ENCODE data around the gene UFL1. TPM values are rescaled to one million over a fixed set of nuclear protein-coding genes. Genes with fewer than 3 reads are reported as not detected.

The UFL1 gene
- total RNA-seq, 8 experiments from 2014 or later, result 17.0 to 35.6 (median 26.4) TPM

- H3K27ac ChIP-seq, result no peak overlapping the region
- ATAC-seq (replicated peaks in 6 of 8), result no peak
- H3K4me3 ChIP-seq, result no peak overlapping the region
- 0 to 100% (median 67%) methylated on average over 1 of the region's 1 CpG; no CpG with 5 or more reads in 2 of the 10 experiments for WGBS, 10 experiments
- in situ Hi-C loops (cut with MboI; ENCODE audit: low pct_unique_long_range_greater_than_20kb in 2 of 9, low sequenced_read_pairs in 9 of 9, unreplicated experiment in 9 of 9), result no loop called here
- H3K4me1 ChIP-seq (replicated peaks in 1 of 2), result peaks cover 0 to 6% of the 10 kb centered on the region in 2 donors
Observed at GRCh38 chr6:96582436-96582835, 60.8 kb downstream of the UFL1 start.

- Histone ChIP-seq H3K27ac (no peak overlapping the region), H3K4me3 (no peak overlapping the region), H3K4me1 (replicated peaks in 1 of 2) (no peaks in the 10 kb centered on the region)
- 15 to 100% (median 77%) methylated on average over 1 to 2 of the region's 2 CpGs; no CpG with 5 or more reads in 3 of the 10 experiments for WGBS, 10 experiments
- ATAC-seq (replicated peaks in 6 of 8), result no peak
- in situ Hi-C loops (cut with MboI; ENCODE audit: low pct_unique_long_range_greater_than_20kb in 2 of 9, low sequenced_read_pairs in 9 of 9, unreplicated experiment in 9 of 9), result loop anchor here in 1 of 9 experiments (25.0 kb wide), 1 partner anchor 458 kb away; no protein-coding TSS in a partner anchor
Observed at GRCh38 chr6:96604420-96604819, 82.8 kb downstream of the UFL1 start.

Other genes starting within 250 kb of the UFL1 start
- 1 to 10 TPM in 1 of 8 experiments, not detected in 7; 2.7 TPM for gene FHL5, start 41.3 kb downstream of the UFL1 start, total RNA-seq

Measured in motor neuron (in vitro differentiated cells).